Esophagus squamous epithelium (tissue), 5 donors: Measurements from ENCODE around the gene DLX3. TPM values are rescaled to one million over a fixed set of nuclear protein-coding genes. Genes with fewer than 3 reads are reported as not detected.

Experiments
- DNase-seq: peaks from one replicate; lab custom pipeline; 2025; lab: John Stamatoyannopoulos, UW
- H3K27ac ChIP-seq, 4 donors: fragments of 200-600 bp; sonication (generic); one replicate each; pipeline ENCODE4 v1.5.1; 2016 to 2019; ENCODE audit warnings: mild to moderate bottlenecking in 1 of 4
- H3K27me3 ChIP-seq, 4 donors: fragments of 200-600 bp; sonication (generic); 1 replicate in 3 of 4; 2 replicates in 1 of 4; pipeline versions ENCODE4 v1.5.1 to v1.6.0; 2017 to 2021; ENCODE audit warnings: antibody characterized with exemption in 1 of 4
- H3K36me3 ChIP-seq, 3 donors: fragments of 200-600 bp; sonication (generic); one replicate each; pipeline ENCODE4 v1.5.1; 2016 to 2019
- H3K4me1 ChIP-seq, 3 donors: fragments of 200-600 bp; sonication (generic); one replicate each; pipeline ENCODE4 v1.5.1; 2017 to 2019
- H3K4me3 ChIP-seq, 4 donors: fragments of 200-600 bp; sonication (generic); 1 replicate in 3 of 4; 2 replicates in 1 of 4; pipeline ENCODE4 v1.5.1; 2016 to 2019; ENCODE audit warnings: mild to moderate bottlenecking in 2 of 4, moderate library complexity in 1 of 4
- H3K9me3 ChIP-seq, 3 donors: fragments of 200-600 bp; sonication (generic); one replicate each; pipeline ENCODE4 v1.5.1; 2016 to 2019
- CTCF ChIP-seq, 6 experiments: fragments of 450-650 bp in 4 of 6; fragments of 200-600 bp in 2 of 6; sonication (generic) in 2 of 6; IDR thresholded peaks; one replicate each; pipeline ENCODE4 v1.5.1; 2016 to 2019; ENCODE audit warnings: antibody characterized with exemption in 6 of 6, mild to moderate bottlenecking in 4 of 6, moderate library complexity in 4 of 6
- POLR2A ChIP-seq, 4 donors: fragments of 450-650 bp; IDR thresholded peaks; one replicate each; pipeline ENCODE4 v1.6.1; 2017; ENCODE audit warnings: antibody characterized with exemption in 4 of 4, mild to moderate bottlenecking in 4 of 4, moderate library complexity in 3 of 4
- WGBS, 2 donors: methylation state at CpG; one replicate each; pipeline ENCODE4 v1.1.5; 2018; 5-methylcytosine and 5-hydroxymethylcytosine counted together
- intact Hi-C: fragments of 100-400 bp; cut with DNase I; formaldehyde crosslinking; loops from one replicate; pipeline ENCODE4 v1.15.0; 2022
- total RNA-seq, 4 donors: library from RNA; depleted of rRNA; stranded (reverse); fragments of >200 nt; gene quantifications; one replicate each; pipeline ENCODE4 v1.1.0, GENCODE V29; 2016
- donor health status: DM: yes; HTN: yes; CAD: no.

The DLX3 gene
- total RNA-seq, 4 donors from 2014 or later = 0.76 to 2.0 (median 1.4) TPM

GRCh38 chr17:49993423-49994060 is 1.5 kb downstream of the DLX3 start:
- H3K4me1 ChIP-seq = peaks cover 36 to 59% (median 36%) of the 10 kb centered on the region in 3 donors
- peak overlapping the region; percentile 33 to 79 (median 52) for H3K4me3 ChIP-seq
- no peaks in the 10 kb centered on the region for H3K36me3 ChIP-seq
- H3K27ac ChIP-seq = peak overlapping the region in 3 of 4 donors; percentile 6 to 42 (median 26)
- peaks cover 0 to 97% (median 9%) of the 10 kb centered on the region in 4 donors for H3K27me3 ChIP-seq
- peak in 1 of 6 experiments; percentile 10 for TF ChIP-seq CTCF (IDR thresholded peaks at IDR 0.05)
- no peak for TF ChIP-seq POLR2A (IDR thresholded peaks at IDR 0.05)
- no peak for DNase-seq
- 0 to 1% methylated on average over 20 to 26 of the region's 77 CpGs for WGBS, 2 donors
- H3K9me3 ChIP-seq = no peaks in the 10 kb centered on the region
- intact Hi-C loops = loop anchor here (10.0 kb wide), 1 partner anchor 419 kb away; the partner anchor contains the start of gene NXPH3

- WGBS, 2 donors = 36 to 46% methylated on average over 5 to 8 of the region's 23 CpGs
- intact Hi-C loops = loop anchor here (10.0 kb wide), 1 partner anchor 418 kb away; the partner anchor contains the start of gene NXPH3
- peaks cover 0 to 98% (median 9%) of the 10 kb centered on the region in 4 donors for H3K27me3 ChIP-seq
Observed at GRCh38 chr17:49992933-49993422, 2.0 kb downstream of the DLX3 start.

GRCh38 chr17:49992191-49992932 is 2.7 kb downstream of the DLX3 start:
- 53 to 74% methylated on average over 7 to 11 of the region's 13 CpGs for WGBS, 2 donors
- intact Hi-C loops = loop anchor here (10.0 kb wide), 1 partner anchor 418 kb away; the partner anchor contains the start of gene NXPH3
- Histone ChIP-seq H3K4me3 (no peak overlapping the region), H3K36me3 (no peaks in the 10 kb centered on the region), H3K9me3 (no peaks in the 10 kb centered on the region), H3K27ac (no peak overlapping the region), H3K27me3 (peaks cover 0 to 98% (median 8%) of the 10 kb centered on the region in 4 donors), H3K4me1 (peaks cover 42 to 57% (median 42%) of the 10 kb centered on the region in 3 donors)
- no peak for DNase-seq
- no peak for TF ChIP-seq CTCF (IDR thresholded peaks at IDR 0.05)
- TF ChIP-seq POLR2A (IDR thresholded peaks at IDR 0.05) = no peak

More at GRCh38 chr17:49992933-49993422, 2.0 kb downstream of the DLX3 start:
- H3K27ac ChIP-seq = peak overlapping the region in 1 of 4 donors; percentile 16
- no peaks in the 10 kb centered on the region for H3K36me3 ChIP-seq
- no peak for TF ChIP-seq CTCF (IDR thresholded peaks at IDR 0.05)
- H3K4me1 ChIP-seq = peaks cover 37 to 57% (median 39%) of the 10 kb centered on the region in 3 donors
- H3K9me3 ChIP-seq = no peaks in the 10 kb centered on the region
- peak overlapping the region; percentile 33 to 79 (median 52) for H3K4me3 ChIP-seq
- DNase-seq = no peak

GRCh38 chr17:49991409-49991808 is 3.6 kb downstream of the DLX3 start:
- TF ChIP-seq CTCF (IDR thresholded peaks at IDR 0.05) = no peak
- no peak for TF ChIP-seq POLR2A (IDR thresholded peaks at IDR 0.05)
- Histone ChIP-seq H3K36me3 (no peaks in the 10 kb centered on the region), H3K27me3 (peaks cover 0 to 98% (median 6%) of the 10 kb centered on the region in 4 donors), H3K27ac (no peak overlapping the region), H3K4me1 (peaks cover 35 to 52% (median 36%) of the 10 kb centered on the region in 3 donors), H3K9me3 (no peaks in the 10 kb centered on the region), H3K4me3 (no peak overlapping the region)
- 90 to 100% methylated on average over 3 to 7 of the region's 14 CpGs for WGBS, 2 donors
- intact Hi-C loops = loop anchor here (10.0 kb wide), 1 partner anchor 417 kb away; the partner anchor contains the start of gene NXPH3
- no peak for DNase-seq
